ENCODE data around the gene PHF19. TPM values are rescaled to one million over a fixed set of nuclear protein-coding genes. Genes with fewer than 3 reads are reported as not detected.
A peak's percentile ranks its signal among the peaks of the same experiment; 100 is the strongest.

PHF19 gene
- total RNA-seq, 1 donor from 2014 or later: 19.0 TPM

DNA sequence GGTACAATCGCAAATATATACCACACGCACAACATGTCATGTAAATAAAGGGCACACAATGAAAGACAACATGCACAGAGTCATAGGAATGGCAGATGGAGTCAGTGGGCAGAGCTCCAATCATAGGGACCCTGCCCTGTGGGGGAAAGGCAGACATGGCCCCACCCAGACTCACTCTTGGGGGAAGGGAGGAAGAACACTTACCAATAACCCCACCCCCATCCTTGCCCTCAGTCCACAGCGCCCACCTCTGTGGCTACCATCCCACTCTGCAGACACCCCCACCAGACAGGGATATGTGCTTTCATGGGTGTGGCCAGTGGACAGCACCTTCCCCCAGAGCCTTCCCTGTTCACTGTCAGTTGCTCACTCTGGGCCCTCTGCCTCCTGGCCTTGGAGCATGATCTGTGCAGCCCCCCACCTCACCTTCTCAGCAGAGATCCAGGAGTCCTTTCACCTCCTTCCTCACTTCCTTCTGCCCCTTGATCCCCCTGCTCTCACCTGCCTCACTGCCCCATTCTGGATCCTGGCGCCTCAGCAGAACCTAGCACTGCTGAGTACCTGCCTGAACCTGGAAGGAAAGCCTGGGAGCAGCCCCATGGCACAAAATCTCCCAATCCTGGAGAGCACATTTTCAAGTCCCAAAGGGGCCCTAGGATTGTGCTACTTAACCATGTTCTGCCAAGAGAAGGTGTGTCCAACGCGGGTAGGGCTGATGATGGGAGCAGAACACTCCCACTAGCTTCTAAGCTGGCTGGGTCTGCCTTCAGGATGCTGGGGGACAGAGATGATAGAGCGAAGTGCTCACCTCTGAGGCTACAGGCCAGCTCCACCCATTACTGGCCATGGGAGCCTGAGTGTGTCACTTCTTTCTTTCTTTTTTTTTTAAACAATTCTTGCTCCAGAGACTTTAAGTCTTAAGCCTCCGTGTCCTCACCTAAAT, 1.5 kb upstream of the PHF19 start:
- no peak for ATAC-seq
- Histone ChIP-seq H3K27ac (no peak overlapping the region), H3K9me3 (no peaks in the 10 kb centered on the region), H3K36me3 (no peaks in the 10 kb centered on the region), H3K4me1 (no peaks in the 10 kb centered on the region), H3K27me3 (no peaks in the 10 kb centered on the region), H3K4me3 (no peak overlapping the region)
- TF ChIP-seq, protein P1, sequence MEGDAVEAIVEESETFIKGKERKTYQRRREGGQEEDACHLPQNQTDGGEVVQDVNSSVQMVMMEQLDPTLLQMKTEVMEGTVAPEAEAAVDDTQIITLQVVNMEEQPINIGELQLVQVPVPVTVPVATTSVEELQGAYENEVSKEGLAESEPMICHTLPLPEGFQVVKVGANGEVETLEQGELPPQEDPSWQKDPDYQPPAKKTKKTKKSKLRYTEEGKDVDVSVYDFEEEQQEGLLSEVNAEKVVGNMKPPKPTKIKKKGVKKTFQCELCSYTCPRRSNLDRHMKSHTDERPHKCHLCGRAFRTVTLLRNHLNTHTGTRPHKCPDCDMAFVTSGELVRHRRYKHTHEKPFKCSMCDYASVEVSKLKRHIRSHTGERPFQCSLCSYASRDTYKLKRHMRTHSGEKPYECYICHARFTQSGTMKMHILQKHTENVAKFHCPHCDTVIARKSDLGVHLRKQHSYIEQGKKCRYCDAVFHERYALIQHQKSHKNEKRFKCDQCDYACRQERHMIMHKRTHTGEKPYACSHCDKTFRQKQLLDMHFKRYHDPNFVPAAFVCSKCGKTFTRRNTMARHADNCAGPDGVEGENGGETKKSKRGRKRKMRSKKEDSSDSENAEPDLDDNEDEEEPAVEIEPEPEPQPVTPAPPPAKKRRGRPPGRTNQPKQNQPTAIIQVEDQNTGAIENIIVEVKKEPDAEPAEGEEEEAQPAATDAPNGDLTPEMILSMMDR (IDR thresholded peaks at IDR 0.05): no peak
- DNase-seq: no peak
- intact Hi-C loops (cut with DNase I): loop anchor here (10.0 kb wide), 1 partner anchor 56 kb away; no protein-coding TSS in a partner anchor

GRCh38 chr9:120877276-120878034, 467 bp upstream of the PHF19 start:
- H3K27ac ChIP-seq: peak overlapping the region; percentile 79
- H3K36me3 ChIP-seq: no peaks in the 10 kb centered on the region
- TF ChIP-seq, protein P1 (IDR thresholded peaks at IDR 0.05): no peak
- no peaks in the 10 kb centered on the region for H3K27me3 ChIP-seq
- intact Hi-C loops (cut with DNase I): loop anchor here (10.0 kb wide), 1 partner anchor 57 kb away; no protein-coding TSS in a partner anchor
- no peaks in the 10 kb centered on the region for H3K4me1 ChIP-seq
- DNase-seq (peak; percentile 80), ATAC-seq (peak; percentile 59)
- H3K9me3 ChIP-seq: no peaks in the 10 kb centered on the region
- peak overlapping the region; percentile 76 for H3K4me3 ChIP-seq

GRCh38 chr9:120875954-120876841, 790 bp downstream of the PHF19 start:
- Histone ChIP-seq H3K36me3 (no peaks in the 10 kb centered on the region), H3K4me3 (peak overlapping the region; percentile 76), H3K27ac (peak overlapping the region; percentile 90), H3K27me3 (no peaks in the 10 kb centered on the region), H3K9me3 (no peaks in the 10 kb centered on the region), H3K4me1 (no peaks in the 10 kb centered on the region)
- intact Hi-C loops (cut with DNase I): loop anchor here (10.0 kb wide), 1 partner anchor 59 kb away; no protein-coding TSS in a partner anchor
- DNase-seq: peak; percentile 90
- TF ChIP-seq, protein P1 (IDR thresholded peaks at IDR 0.05): no peak
- peak; percentile 82 for ATAC-seq

DNA sequence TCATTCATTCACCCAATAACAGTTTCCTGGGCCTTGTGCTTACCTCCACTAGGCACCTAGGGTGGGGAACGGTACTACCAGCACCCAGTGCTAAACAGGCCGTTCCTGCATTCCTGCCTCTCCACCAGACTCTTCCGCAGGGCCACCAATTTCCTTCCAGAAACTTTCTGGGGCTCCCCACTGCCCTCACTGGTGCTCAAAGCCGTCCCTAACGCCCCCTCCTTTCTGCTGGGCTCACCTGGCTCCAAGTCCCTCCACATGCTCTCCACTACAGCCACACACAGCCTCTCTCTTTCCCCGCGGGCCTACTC, 1.4 kb downstream of the PHF19 start:
- TF ChIP-seq, protein P1 (IDR thresholded peaks at IDR 0.05): no peak
- Histone ChIP-seq H3K9me3 (no peaks in the 10 kb centered on the region), H3K27me3 (no peaks in the 10 kb centered on the region), H3K4me1 (no peaks in the 10 kb centered on the region), H3K4me3 (peak overlapping the region; percentile 76), H3K36me3 (no peaks in the 10 kb centered on the region), H3K27ac (peak overlapping the region; percentile 90)
- DNase-seq: no peak
- ATAC-seq: no peak
- intact Hi-C loops (cut with DNase I): loop anchor here (10.0 kb wide), 1 partner anchor 59 kb away; no protein-coding TSS in a partner anchor

DNA sequence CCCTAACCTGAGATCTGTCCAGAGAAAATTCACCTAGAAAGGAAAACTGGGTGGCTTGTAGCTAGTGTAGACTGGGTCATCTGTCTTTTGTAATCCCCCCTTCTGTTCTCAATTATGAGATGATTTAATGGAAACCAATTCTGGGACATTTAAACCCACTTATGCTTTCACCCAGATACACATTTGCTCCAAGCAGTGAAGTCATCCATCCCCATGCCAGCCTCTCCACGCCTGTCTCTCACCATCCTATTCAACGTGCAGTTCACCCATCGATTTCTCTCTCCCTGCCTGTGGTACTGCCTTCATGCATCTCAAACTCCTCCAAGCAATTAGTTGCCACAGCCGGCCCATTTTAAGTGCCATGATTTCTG, 1.8 kb downstream of the PHF19 start:
- Histone ChIP-seq H3K27me3 (no peaks in the 10 kb centered on the region), H3K9me3 (no peaks in the 10 kb centered on the region), H3K27ac (no peak overlapping the region), H3K36me3 (no peaks in the 10 kb centered on the region), H3K4me1 (no peaks in the 10 kb centered on the region), H3K4me3 (no peak overlapping the region)
- TF ChIP-seq, protein P1 (IDR thresholded peaks at IDR 0.05): no peak
- intact Hi-C loops (cut with DNase I): loop anchor here (10.0 kb wide), 1 partner anchor 60 kb away; no protein-coding TSS in a partner anchor
- no peak for DNase-seq
- no peak for ATAC-seq
